Measurements from ENCODE around the gene ERLIN1.
"Not testable (repeated sequence)": the region's sequence is repeated elsewhere in the genome, so short reads cannot be mapped to it uniquely, and the experiment has no call there.

Gene ERLIN1

GRCh38 chr10:100133801-100134200 lies 52.0 kb downstream of the ERLIN1 start:
- DNase-seq (ENCODE audit: low read depth) = no peak

GRCh38 chr10:100132427-100132826 lies 53.4 kb downstream of the ERLIN1 start:
- DNase-seq (ENCODE audit: low read depth) = no peak

- DNase-seq (ENCODE audit: low read depth) = no peak
Observed at GRCh38 chr10:100131571-100131970, 54.3 kb downstream of the ERLIN1 start.

DNA sequence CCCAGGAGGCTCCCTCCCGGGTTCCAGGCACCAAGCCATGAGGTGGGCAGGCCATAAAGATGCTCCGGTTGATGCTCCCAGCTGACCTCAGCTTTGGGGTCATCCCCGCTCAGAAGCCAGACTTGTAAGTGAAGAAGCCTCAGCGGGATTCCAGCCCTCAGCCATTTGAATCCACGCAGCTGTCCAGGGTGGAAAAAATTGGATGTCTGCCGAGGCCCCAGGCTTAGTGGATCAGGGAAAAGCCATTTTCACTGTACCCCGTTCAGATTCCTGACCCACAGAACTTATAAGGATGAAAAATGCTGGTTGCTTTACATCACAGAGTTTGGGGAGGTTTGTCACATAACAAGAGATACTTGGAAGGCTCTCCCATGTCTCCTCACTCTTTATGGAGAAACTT lies 55.0 kb downstream of the ERLIN1 start:
- no peak for DNase-seq (ENCODE audit: low read depth)

DNA sequence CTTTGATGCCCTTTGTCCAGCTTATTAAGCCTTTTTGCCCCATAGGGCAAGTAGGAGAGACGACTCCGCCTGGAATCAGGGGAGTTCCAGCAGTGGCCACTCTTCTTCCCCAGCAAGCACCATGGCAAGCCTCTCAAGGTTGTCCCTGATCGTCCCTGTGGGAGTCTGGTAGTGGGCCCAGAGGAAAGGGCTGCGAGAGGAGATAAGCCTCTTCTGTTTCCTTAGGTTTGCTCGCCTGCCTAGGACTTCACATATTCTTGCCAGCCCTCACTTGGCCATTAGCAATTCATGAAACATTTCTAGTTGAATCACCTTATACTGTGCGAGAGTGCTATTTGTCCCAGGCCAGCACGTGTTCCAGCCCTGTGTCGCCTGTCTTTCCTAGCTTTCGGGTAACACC lies 56.4 kb downstream of the ERLIN1 start:
- no peak for DNase-seq (ENCODE audit: low read depth)

DNA sequence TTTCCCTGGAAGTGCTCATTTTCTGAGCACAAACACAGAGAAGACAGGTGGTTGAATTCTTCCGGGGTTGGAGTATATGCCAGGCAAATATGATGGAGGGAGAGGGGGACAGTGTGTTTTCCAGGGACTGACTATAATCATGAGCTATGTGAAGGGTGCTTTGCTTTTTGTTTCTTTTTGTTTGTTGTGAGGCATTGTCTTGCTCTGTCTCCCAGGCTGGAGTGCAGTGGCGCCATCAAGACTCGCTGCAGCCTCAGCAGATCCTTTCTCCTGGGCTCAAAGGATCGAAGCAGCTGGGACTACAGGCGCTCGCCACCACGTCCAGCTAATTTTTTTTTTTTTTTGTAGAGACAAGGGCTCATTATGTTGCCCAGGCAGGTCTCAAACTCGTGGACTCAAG lies 56.9 kb downstream of the ERLIN1 start:
- no peak for DNase-seq (ENCODE audit: low read depth)

- not testable (repeated sequence) for DNase-seq (ENCODE audit: low read depth)
Observed at GRCh38 chr10:100125335-100125734, 60.5 kb downstream of the ERLIN1 start.

- no peak for DNase-seq (ENCODE audit: low read depth)
Observed at GRCh38 chr10:100124097-100124496, 61.7 kb downstream of the ERLIN1 start.

DNA sequence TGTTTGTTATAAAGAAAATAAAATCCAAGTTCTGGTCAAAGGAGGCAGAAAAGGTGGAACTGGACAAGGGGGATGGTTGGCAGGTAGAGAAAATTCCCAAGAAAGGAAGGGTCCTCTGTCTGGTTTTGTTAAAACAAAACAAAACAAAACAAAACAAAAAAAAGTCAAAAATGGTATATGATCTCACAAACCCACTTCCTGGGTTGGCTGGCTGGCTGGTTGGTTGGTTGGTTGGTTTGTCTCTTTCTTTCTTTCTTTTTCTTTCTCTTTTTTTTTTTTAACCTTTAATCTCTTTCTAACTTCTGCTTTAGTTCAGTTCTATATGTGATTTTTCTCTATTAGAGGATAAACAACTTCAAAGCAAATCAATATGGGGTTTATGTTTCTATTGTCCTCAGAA lies 63.0 kb downstream of the ERLIN1 start:
- DNase-seq (ENCODE audit: low read depth) = no peak

- no peak for DNase-seq (ENCODE audit: low read depth)
Observed at GRCh38 chr10:100120550-100120949, 65.3 kb downstream of the ERLIN1 start.

DNA sequence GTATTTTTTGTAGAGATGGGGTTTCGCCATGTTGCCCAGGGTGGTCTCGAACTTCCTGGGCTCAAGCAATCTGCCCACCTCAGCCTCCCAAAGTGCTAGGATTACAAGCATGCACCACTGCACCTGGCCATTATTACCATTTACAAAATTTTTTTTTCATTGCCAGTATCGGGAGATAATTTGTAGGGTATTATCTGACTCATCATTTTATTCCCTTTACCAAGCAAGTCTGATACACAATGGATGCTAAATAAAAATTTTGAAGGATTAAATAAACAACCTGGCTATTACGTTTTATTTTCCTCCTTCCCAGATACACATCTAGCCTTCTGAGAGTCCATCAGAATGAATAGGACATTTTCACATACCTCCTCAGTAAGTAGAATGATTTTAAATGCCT lies 66.1 kb downstream of the ERLIN1 start:
- no peak for DNase-seq (ENCODE audit: low read depth)

DNA sequence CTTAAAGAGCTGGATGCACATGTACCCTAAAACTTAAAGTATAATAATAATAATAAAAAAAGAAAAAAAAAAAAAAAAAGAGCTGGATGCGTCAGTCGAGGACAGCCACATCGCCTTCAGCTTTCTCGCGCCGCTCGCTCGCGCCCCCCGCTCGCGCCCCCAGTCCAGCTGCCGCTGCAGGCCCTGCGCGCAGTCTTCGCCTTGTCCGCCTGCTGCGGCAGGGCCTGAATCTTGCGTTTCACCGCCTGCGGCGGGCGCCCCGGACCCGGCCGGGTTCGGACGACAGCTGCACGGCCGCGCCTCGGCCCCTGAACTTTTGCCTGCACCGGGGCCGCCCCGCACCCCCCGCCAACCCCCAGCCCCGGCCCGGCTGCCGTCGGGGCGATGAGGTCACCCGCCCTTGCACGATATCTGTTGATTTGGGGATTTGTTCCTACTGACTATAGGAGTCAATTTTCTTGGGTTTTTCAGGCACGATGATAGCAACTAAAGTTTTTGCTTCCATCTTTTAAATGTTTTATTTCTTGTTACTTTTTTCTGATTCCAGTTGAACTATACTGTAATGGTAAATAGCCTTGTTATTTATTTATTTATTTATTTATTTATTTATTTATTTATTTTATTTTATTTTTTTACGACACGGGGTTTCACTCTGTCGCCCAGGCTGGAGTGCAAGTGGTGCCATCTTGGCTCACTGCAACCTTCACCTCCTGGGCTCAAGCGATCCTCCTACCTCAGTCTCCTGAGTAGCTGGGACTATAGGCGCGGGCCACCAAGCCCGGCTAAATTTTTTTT lies 70.7 kb downstream of the ERLIN1 start:
- no peak for DNase-seq (ENCODE audit: low read depth)

DNA sequence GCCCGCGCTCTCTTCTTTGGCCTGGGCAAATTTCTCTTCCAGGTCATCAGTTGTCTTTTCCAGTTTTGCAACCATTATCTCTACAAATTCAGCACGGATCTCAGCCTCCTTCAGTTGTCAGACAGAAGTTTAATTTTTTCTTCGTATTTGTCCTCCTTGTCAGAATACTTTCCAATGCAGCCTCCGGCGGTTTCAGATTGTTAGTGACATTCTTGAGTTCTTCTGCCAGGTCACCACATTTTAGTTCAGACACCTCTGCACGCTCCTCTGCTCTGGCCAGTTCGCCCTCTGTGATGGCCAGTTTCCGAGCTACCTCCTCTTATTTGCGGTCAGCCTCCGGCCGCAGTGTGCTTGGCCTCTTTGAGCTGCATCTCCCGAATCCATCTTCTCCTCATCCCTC lies 71.4 kb downstream of the ERLIN1 start:
- no peak for DNase-seq (ENCODE audit: low read depth)

DNA sequence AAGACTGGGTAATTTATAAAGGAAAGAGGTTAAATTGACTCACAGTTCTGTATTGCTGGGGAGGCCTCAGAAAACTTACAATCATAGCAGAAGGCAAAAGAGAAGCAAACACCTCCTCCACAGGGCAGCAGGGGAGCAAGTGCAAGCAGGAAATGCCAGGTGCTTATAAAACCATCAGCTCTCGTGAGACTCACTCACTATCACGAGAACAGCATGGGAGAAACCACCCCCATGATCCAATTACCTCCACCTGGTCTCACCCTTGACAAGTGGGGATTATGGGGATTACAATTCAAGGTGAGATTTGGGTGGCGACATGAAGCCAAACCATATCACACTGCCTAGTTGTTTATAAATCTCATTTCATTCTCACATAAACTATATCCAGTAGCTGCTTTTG lies 76.2 kb downstream of the ERLIN1 start:
- DNase-seq (ENCODE audit: low read depth) = no peak

GRCh38 chr10:100106865-100107264 lies 79.0 kb downstream of the ERLIN1 start:
- DNase-seq (ENCODE audit: low read depth) = no peak

DNA sequence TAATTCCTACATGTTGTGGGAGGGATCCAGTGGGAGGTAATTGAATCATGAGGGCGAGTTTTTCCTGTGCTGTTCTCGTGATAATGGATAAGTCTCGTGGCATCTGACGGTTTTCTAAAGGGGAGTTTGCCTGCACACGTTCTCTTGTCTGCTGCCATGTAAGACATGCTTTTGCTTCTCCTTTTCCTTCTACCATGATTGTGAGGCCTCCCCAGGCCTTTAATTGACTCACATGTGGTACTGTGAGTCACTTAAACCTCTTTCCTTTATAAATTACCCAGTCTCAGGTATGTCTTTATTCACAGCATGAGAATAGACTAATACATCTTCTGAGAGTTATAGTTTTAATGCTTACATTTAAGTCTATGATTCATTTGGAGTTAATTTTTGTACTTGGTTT lies 81.5 kb downstream of the ERLIN1 start:
- no peak for DNase-seq (ENCODE audit: low read depth)

- DNase-seq (ENCODE audit: low read depth) = no peak
Observed at GRCh38 chr10:100103581-100103980, 82.2 kb downstream of the ERLIN1 start.

DNA sequence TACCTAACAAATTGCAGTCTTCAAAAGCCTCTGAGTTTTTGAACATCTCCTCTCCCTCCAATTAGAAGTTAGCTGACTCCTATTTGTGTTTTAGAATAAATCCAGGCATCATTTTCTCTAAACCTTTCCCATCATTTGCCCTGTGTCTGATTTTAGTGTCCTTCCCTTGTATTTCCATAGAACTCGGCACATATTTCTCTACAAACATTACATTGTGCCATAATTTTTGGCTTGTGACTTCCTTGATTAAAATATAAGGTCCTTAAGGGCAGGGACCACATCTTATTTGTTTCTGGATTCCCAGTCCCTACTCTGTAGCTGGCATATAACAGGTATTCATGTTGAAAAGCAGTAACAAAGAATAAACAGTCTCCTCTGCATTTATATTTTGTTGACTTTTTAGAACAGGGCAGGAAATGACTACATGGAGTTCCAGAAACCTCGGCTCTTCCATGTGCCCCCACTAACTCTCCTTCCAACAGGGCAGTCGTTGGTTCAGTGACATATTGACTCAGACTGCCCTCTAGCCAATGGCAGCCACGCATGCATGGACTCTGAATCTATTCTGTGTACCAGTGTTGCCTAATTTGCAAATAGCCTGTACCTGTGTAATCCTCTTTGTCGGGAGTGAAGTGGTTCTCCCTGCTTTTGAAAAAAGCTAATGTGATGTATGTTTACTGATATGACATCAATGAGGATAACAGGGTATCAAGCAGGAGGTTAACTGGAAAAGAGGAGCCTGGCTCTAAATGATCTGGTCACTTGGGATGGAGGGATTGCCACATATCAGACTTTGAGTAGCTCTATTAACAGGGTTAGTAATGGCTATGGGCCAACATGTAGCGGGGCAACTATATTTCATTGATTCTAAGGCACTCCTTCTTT lies 84.4 kb downstream of the ERLIN1 start:
- DNase-seq (ENCODE audit: low read depth) = no peak

GRCh38 chr10:100100651-100101184 lies 85.1 kb downstream of the ERLIN1 start:
- no peak for DNase-seq (ENCODE audit: low read depth)
